ENCODE results near the gene TMEM164.

TMEM164 gene

DNA sequence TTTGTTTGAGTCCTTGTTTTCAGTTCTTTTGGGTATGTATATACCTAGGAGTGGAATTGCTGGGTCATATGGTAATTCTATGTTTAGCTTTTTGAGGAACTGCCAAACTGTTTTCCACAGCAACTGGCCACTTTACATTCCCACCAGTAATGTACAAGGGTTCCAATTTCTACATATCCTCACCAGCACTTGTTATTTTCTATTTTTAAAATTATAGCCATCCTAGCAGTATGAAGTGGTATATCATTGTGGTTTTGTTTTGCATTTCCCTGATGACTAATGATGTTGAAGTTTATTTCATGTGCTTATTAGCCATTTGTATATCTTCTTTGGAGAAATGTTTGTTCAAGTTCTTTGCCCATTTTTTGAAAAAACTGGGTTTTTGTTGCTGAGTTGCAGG lies 39.6 kb downstream of the TMEM164 start:
- DNase-seq, result no peak

DNA sequence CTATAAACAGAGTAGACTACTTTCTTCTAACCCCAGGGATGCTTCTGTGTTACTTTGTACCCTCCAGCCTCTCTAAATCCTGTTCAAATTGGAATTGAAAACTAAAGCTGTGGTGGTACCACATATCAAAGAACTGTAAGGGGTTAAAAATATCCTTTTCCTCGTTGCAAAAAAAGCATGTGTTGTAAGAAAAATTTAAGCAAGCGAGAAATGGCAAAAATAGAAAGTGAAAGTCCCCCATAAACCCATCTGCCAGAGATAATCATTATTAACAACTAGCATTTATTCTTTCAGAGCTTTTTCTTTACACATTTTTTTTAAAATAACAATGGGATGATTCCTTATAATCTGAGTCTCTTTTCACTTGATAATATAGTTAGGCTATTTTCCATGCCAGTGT lies 40.6 kb downstream of the TMEM164 start:
- DNase-seq, result no peak

DNA sequence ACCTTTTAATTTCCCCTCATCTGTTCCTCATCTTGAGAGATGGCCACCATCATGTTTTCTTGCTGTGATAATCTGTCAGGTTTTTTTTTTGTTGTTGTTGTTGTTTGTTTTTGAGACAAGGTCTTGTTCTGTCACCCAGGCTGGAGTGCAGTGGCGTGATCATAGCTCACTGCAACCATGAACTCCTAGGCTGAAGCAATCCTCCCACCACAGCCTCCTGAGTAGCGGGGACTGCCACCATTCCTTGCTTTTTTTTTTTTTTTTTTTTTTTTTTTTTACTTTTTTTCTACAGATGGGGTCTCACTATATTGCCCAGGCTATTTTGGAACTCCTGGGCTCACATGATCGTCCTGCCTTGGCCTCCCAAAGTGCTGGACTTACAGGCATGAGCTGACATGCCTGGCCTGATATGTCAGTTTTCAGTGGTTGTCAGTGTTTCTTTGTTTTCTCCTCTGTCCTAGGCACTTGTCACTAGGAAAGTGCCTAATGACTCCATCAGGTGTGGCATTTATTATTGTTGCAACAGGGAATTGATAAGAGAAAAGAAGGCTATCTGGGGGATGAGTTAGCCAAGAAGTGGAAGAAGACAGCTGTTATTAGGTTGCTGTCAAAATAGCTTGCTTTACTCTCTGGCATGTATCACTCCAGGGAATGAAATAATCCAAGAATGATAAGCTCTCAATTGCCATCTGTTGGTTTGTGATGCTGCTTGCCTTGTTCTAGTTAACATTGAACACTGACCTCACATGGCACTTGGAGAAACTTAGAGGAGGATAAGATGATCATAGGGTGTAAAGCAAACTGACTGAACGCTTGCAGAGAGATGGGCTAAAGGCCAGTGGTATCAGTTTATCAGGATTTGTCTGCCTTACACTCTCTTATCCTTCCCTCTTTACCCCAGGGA lies 41.7 kb downstream of the TMEM164 start:
- no peak for DNase-seq

DNA sequence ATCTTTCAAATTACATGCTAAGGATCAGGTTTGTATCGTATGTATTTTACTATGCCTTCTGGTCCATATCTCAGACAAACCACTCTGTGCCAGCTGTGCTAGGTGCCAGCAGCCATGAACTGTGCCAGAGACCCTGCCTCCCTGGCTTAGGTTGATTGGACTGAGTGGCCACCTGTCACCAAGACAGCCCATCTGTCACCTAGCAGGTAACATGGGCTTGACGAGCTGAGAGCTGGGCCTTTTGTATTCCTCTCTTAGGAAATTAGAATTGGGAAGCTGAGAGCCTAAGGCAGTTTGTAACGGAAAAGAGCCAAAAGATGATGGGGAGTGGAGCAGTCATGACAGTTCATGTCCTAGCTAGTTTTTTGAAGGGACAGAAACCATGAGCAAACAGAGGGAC lies 42.5 kb downstream of the TMEM164 start:
- DNase-seq, result no peak

DNA sequence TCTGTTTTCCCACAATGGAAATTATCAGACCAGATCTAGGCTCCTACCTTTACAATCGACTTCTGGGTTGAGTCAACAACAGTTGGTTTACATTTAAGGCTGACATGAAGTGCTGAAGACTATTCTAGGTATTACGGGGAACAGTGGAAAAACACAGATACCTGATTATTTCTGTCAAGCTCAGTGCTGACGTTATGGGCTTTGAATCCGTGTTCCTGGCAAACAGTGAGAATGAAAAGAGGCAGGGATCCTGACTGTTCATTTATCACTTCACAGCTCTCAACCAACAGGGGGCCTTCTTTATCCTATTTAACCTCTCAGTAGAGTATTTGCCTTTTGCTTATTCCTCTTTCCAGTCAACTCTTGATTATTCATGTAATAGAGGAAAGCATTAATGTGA lies 43.1 kb downstream of the TMEM164 start:
- DNase-seq, result no peak

DNA sequence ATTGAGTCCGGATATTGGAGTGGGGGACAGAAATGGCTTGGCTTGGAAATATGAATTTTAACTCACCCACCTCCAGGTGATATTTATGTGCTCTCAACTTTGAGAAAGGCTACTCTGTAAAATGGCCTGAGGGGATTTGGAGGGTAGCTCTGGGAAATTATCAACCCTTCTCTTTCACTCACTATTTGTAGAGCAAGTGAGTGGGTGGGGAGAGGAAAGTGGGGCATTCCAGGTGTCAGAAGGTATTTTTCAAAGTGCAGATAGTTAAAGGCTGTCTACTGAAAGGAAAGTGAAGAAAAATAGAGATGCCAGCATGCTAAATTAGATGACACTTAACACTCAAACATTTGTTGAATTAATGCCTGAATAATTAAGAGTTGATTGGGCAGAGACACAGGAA lies 44.1 kb downstream of the TMEM164 start:
- DNase-seq, result no peak

DNA sequence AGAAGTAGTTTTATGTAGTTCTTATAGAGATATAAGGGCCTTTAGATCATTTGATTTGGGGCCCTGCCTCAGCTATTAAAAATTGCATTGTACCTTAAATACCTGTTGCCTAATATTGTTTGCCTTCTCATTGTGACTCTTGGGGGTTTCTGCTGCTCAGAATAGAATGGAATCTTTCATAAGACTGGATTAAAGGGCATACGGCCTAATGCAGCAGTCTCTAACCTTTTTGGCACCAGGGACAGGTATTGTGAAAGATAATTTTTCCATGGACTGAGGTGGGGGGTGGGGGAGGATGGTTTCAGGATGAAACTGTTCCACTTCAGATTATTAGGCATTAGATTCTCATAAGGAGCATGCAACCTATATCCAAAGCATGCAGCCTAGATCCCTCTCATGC lies 46.2 kb downstream of the TMEM164 start:
- no peak for DNase-seq

DNA sequence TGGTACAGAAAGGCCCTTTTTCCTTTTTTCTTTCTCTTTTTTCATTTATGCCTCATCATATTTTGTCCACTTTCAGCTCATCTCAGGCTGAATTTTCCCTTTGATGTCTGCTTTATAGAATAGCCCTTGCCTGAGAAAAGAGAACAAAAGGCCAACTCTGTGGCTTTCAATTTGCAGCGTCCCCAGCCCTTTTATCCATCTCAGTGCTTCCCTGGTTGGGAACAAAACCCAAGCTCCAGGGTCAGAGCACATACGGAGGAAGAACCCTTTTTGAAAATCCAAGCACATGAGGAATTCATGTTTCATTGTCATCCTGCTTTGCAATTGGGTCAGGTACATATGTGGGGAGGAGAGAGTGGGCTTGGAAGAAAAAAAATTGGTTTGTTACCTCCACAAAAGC lies 47.5 kb downstream of the TMEM164 start:
- no peak for DNase-seq

DNA sequence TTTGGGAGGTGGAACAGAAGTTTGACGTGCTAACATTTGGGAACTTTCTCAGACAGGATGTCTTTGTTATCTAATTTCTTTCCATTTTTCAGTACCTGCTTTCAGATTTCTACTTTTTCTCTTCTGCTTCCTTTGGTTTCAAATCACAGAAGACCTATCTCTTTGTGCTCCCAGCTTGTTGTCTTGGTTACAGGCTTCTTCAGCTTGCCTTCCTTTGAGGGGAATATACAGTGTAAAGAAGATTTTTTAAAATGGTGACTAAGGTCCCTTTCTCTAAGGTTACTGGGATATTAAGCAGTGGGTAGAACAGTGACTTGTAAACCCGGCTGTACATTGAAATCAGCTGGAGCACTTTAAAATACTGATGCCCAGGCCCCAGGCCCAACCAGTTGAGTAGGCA lies 48.0 kb downstream of the TMEM164 start:
- no peak for DNase-seq

DNA sequence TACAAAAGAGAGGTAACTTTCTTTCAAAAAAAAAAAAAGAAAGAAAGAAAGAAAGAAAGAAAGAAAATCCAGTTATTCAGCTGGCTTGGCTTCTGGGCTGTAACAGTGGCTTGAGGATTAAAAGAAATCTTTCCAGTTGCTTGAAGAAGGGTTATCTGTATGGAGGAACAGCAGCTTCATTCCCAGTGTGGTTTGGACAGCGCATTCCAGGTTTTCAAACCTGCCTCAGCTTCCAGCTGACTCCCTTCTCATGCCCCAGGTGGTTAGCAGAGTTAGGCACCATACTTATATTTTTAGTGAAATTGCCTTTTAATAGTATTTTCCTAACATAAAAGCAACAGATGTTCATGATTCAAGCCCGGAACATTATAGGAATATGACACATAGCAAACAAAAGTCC lies 48.6 kb downstream of the TMEM164 start:
- DNase-seq, result no peak

DNA sequence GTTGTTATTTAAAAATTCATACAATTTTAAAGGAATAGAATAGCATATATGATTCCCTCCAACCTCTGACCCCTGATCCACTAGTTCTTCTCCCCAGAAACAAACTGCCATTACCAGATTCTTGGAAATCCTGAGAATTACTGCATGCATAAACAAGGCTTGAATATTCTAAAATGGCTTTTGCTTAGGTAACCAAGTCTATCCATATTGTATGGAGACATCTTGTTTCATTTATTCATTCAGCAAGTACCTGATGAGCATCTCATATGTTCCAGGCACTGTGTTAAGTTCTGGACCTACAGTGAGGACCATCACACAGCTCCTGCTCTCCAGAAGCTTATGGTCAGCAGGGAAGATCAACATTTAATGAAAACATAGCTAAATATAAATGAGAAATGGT lies 49.4 kb downstream of the TMEM164 start:
- DNase-seq, result no peak

DNA sequence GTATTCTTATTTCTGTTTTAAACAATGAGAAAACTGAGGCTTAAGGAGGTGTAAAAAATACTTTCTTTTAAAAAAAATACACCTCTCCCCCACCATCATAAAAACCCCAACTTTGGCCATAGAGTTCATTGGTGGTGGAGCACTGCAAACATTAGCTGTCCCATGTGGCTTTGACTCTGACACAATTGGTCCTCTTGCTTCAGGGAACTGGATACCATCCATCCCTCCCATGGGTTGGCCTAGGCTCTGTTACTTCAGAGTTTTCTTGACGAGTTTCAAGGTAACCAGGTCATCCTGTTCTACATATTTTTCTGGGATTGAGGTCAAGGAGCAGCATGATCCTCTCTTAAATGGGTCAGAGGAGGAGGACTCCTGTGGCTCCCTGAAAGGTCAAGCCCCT lies 50.5 kb downstream of the TMEM164 start:
- no peak for DNase-seq

DNA sequence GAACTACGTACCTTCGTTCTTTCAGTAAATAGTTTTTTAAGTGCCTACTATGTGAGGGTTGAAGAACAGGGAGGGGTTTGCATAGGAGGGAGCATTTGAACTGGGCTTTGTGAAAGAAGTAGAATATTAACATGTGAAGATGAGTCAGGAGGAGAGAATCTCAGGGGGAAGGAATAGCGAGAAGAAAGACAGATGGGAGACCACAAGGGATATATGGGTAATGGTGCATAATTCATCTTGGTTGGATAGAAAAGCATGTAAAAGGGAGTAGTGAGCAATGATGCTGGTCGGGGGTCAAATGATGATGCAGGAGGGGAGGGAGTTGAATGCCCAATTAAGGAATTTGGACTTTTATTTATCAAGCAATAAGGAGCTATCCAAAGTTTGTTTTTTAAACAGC lies 52.7 kb downstream of the TMEM164 start:
- no peak for DNase-seq

DNA sequence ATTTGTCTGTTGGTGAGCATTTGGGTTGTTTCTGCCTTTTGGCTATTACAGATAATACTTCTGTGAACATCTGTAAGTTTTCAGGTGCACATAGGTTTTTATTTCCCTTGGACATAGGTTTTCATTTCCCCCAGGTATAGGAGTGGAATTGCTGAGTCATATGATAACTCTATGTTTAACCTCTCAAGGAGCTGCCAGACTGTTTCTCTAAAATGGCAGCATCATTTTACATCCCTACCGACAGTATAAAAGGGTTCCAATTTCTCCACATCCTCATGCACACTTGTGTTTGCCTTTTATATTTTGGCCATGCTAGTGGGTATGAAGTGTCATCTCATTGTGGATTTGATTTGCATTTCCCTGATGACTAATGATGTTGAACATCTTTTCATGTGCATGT lies 53.5 kb downstream of the TMEM164 start:
- DNase-seq, result no peak

DNA sequence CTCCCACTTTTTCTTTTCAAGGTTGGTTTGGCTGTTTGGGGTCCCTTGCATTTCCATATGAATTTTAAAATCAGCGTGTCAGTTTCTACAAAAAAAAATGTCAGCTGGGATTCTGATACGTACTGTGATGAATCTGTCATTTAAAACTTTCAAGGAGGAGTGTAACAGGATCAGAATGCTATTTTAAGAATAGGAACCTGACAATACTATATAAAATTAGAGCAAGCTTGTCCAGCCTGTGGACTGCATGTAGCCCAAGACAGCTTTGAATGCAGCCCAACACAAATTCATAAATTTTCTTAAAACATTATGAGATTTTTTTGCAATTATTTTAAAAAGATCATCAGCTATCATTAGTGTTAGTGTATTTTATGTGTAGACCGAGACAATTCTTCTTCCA lies 56.5 kb downstream of the TMEM164 start:
- no peak for DNase-seq

DNA sequence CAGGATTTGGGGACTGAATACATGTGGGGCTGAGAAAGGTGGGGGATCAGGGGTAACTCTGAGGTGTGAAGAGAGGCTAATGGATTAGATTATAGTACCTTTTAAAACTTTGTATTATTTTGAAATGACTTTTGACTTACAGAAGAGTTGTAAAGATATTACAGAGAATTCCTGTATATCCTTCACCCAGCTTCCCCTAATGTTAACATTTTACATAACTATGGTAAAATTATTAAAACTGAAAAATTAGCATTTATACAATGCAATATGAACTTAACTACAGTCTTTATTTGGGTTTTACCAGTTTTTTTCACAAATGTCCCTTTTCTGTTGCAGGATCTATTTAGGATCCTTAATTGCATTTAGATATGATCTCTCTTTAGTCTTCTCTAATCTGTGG lies 57.4 kb downstream of the TMEM164 start:
- no peak for DNase-seq

DNA sequence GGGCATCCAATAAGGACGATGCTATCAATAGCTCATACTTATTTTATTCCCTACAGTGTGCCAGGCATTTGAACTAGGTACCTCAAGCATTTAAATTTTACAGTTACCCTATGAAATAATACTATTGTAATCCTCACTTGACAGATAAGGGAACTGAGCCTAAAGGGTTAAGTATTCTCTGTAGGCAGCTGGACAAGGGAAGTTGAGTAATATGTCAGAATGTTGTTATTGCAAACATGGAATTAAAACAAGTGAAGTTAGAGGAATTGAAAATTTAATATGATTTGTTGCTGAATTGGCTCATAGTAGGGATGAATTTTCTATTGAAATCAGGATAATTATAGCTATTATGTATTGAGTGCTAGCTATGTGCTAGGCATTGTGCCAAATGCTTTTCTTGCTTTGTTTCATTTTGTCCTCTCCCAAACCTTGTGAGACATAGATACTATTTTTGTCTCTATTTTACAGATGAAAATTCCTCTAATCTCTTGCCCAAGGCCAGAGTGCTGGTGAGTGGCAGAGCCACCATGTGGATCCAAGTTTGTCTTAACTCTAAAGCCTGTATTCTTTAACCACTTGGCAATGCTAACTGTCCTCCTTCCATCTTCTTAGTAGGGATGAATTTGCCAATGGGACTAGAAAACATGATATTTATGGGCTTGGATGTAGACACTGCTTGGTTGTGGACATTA lies 58.1 kb downstream of the TMEM164 start:
- DNase-seq, result no peak

DNA sequence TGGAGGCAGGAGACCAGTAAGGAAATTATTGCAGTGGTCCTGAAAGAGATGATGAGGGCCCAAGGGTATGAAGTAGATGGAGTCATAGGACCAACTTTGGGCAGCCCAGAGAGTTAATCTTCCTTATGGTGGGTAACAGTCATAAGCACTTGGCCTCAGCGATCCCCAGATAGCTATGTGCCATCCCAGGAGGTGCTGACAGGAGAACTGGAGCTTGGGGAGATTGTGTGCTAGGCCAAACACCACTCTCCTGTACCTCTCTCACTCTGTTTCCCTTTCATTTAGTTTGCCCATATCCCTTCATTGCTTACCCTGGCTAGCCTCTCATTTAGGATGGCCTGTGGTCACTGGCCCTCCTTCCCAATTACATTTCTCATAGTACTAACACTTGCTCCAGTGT lies 60.0 kb downstream of the TMEM164 start:
- DNase-seq, result no peak

DNA sequence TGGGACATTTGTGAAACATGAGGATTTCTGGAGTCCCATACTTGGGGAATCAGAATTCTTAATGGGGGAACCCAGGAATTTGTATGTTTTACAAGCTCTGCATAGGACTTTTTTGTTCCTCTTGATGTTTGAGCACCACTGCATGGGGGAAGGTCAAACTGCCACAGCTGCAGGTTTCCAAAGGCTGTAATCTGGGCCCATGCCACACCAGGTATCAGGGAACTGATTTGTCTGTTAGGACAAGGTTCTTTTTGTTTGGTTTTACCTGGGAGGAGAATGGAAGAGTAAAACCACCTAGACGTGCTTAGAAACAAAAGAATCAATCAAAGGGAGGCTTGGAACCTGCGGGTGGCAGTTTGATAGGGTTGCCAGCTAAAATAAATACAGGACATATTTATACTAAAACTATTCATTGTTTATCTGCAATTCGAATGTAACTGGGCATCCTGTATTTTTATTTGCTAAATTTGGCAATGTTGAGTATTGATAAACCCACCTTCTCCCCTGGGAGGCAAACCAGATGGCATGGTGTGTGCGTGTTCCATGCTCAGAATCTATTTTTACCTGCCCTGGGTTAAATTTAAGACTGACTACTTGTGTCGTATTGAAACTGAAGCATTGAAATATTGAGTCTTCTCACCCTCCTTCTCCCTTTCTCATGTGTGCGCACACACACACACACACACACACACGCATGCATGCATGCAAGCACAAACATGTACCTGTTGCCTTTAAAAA lies 63.7 kb downstream of the TMEM164 start:
- no peak for DNase-seq

DNA sequence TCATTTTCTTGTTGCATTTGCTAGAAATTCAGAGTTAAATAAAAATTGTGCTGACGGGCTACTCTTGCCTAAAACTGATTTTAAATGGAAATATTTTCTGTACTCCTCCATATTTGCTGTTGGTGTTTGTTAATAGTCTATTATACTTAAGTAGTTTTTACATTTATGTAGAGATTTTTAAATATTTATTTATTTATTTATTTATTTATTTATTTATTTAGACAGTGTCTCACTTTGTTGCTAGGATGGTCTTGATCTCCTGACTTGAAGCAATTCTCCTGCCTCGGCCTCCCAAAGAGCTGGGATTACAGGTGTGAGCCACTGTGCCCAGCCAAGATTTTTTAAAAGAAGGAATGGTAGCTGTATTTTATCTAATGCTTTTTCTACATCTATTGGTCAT lies 68.1 kb downstream of the TMEM164 start:
- no peak for DNase-seq

DNA sequence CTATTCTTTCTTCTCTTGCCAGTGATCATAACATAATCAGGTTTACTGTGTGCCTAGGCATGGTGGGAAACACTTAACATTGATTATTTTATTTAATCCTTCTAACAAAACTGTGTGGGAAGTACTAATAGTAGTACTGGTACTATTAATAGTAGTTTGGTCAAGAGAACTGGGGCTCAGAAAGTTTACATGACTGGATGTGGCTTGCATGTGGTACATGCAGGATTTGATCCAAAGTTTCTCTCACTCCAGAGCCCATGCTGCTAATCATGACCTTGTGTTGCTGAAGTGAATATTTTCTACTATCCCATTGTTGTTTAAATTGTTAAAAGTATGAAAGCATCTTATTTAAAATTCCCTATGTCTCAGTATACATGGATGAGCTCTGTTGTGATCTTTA lies 78.4 kb downstream of the TMEM164 start:
- DNase-seq, result no peak

DNA sequence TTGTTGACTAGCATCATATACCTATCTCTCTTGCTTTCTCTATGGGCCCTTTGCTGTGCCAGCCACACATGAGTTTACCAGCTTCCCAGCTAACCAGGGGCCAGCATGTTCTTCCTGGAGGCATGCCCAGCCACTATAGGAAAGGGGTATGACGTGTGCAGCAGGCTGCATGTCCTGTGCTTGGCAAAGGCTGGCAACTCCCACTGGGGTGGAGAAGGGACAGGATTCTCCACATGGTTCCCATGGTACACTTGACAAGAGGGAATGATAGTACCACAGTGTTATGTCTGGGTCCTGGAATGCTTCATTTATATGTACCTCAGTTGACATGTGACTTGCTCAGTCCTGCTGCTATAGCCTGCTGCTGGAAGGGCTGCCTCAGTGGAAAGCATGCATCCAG lies 78.8 kb downstream of the TMEM164 start:
- no peak for DNase-seq

DNA sequence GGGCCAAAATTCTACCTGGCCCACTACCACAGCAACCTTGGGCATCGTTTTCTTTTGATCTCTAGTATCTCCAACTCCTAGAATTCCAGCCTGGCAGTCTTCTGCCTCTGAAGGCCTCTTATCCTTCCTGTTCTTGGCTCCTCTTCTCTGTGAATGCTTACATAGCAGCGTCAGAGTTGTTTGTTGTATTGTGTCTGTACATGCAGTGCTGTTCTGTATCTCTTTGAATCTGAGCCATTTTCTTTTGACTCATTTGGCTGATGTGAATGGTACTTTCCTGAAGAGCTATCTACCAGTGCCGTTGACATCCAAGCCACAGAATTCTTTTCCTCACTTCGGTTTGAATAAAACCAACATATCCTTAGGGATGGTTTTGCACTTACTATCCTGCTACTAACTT lies 79.2 kb downstream of the TMEM164 start:
- DNase-seq, result no peak
